Suprapubic skin (tissue), 4 donors: ENCODE data around the gene CFAP45. TPM values are rescaled to one million over a fixed set of nuclear protein-coding genes. Genes with fewer than 3 reads are reported as not detected.
A peak's percentile ranks its signal among the peaks of the same experiment; 100 is the strongest.

Experiments
- DNase-seq, 2 donors: peaks; one replicate each; pipeline ENCODE4 v3.0.0-alpha.2; 2019; ENCODE audit warnings: low spot score in 2 of 2
- H3K27ac ChIP-seq: fragments of 200-600 bp; sonication (generic); one replicate; pipeline ENCODE4 v1.5.1; 2019
- H3K27me3 ChIP-seq: fragments of 200-600 bp; sonication (generic); one replicate; pipeline ENCODE4 v1.5.1; 2019
- H3K36me3 ChIP-seq: fragments of 200-600 bp; sonication (generic); one replicate; pipeline ENCODE4 v1.5.1; 2019
- H3K4me1 ChIP-seq: fragments of 200-600 bp; sonication (generic); one replicate; pipeline ENCODE4 v1.5.1; 2019
- H3K4me3 ChIP-seq: fragments of 200-600 bp; sonication (generic); one replicate; pipeline ENCODE4 v1.5.1; 2019; ENCODE audit warnings: mild to moderate bottlenecking
- H3K9me3 ChIP-seq: fragments of 200-600 bp; sonication (generic); one replicate; pipeline ENCODE4 v1.5.1; 2019
- CTCF ChIP-seq, 2 donors: fragments of 200-600 bp in 1 of 2; fragments of 450-650 bp in 1 of 2; sonication (generic) in 1 of 2; IDR thresholded peaks; one replicate each; pipeline ENCODE4 v1.5.1; 2016 to 2019; ENCODE audit warnings: antibody characterized with exemption in 2 of 2, mild to moderate bottlenecking in 1 of 2, moderate library complexity in 1 of 2
- EP300 ChIP-seq: sonication (generic); formaldehyde crosslinking; IDR thresholded peaks from one replicate; pipeline ENCODE4 v1.6.1; 2017; ENCODE audit warnings: antibody characterized with exemption
- POLR2A ChIP-seq, 2 donors: fragments of 450-650 bp; IDR thresholded peaks; one replicate each; pipeline ENCODE4 v1.6.1; 2017; ENCODE audit warnings: antibody characterized with exemption in 2 of 2, mild to moderate bottlenecking in 2 of 2, moderate library complexity in 2 of 2
- POLR2AphosphoS5 ChIP-seq, 3 donors: sonication (generic); formaldehyde crosslinking; IDR thresholded peaks; one replicate each; pipeline ENCODE4 v1.6.1; 2017; ENCODE audit warnings: antibody characterized with exemption in 3 of 3
- WGBS: methylation state at CpG from one replicate; pipeline ENCODE4 v1.1.5; 2018; 5-methylcytosine and 5-hydroxymethylcytosine counted together
- total RNA-seq, 4 donors: library from RNA; depleted of rRNA; stranded (reverse); fragments of >200 nt; gene quantifications; one replicate each; pipeline ENCODE4 v1.1.0, GENCODE V29; 2016

Gene CFAP45
- total RNA-seq, 4 donors from 2014 or later: 0.78 to 2.1 (median 1.6) TPM

- Histone ChIP-seq H3K27ac (peak overlapping the region; percentile 94), H3K4me1 (peaks cover 61% of the 10 kb centered on the region), H3K9me3 (no peaks in the 10 kb centered on the region), H3K27me3 (no peaks in the 10 kb centered on the region), H3K36me3 (peaks cover 17% of the 10 kb centered on the region), H3K4me3 (peak overlapping the region; percentile 63)
- 0% methylated on average over 10 of the region's 31 CpGs for WGBS
- peak; percentile 42 to 78 for TF ChIP-seq POLR2A (IDR thresholded peaks at IDR 0.05)
- TF ChIP-seq EP300: no peak
- no peak for TF ChIP-seq CTCF (IDR thresholded peaks at IDR 0.05)
- peak in 2 of 3 donors; percentile 60 to 89 for TF ChIP-seq POLR2AphosphoS5 (IDR thresholded peaks at IDR 0.05)
- DNase-seq: peak; percentile 96
Measured at GRCh38 chr1:159924025-159924790, 24.2 kb upstream of the CFAP45 start.

GRCh38 chr1:159923203-159924024 lies 23.4 kb upstream of the CFAP45 start:
- WGBS: 0% methylated on average over 20 of the region's 20 CpGs
- peak overlapping the region; percentile 63 for H3K4me3 ChIP-seq
- peak; percentile 95 to 96 for DNase-seq
- peaks cover 25% of the 10 kb centered on the region for H3K36me3 ChIP-seq
- TF ChIP-seq EP300 (no peak), POLR2AphosphoS5 (IDR thresholded peaks at IDR 0.05) (peak; percentile 39 to 80 (median 64)), POLR2A (IDR thresholded peaks at IDR 0.05) (peak in 1 of 2 donors; percentile 79)
- H3K27ac ChIP-seq: peak overlapping the region; percentile 94
- no peaks in the 10 kb centered on the region for H3K9me3 ChIP-seq
- H3K4me1 ChIP-seq: peaks cover 64% of the 10 kb centered on the region
- H3K27me3 ChIP-seq: no peaks in the 10 kb centered on the region

- Histone ChIP-seq H3K4me1 (peaks cover 68% of the 10 kb centered on the region), H3K27me3 (no peaks in the 10 kb centered on the region), H3K4me3 (peak overlapping the region; percentile 63), H3K9me3 (no peaks in the 10 kb centered on the region), H3K27ac (peak overlapping the region; percentile 94), H3K36me3 (peaks cover 32% of the 10 kb centered on the region)
- 54% methylated on average over 3 of the region's 8 CpGs for WGBS
- DNase-seq: peak in 1 of 2 donors; percentile 89
- no peak for TF ChIP-seq POLR2A (IDR thresholded peaks at IDR 0.05)
- TF ChIP-seq EP300: no peak
- TF ChIP-seq CTCF (IDR thresholded peaks at IDR 0.05): no peak
- TF ChIP-seq POLR2AphosphoS5 (IDR thresholded peaks at IDR 0.05): no peak
Measured at GRCh38 chr1:159922511-159923202, 22.7 kb upstream of the CFAP45 start.

GRCh38 chr1:159921700-159922504 lies 21.9 kb upstream of the CFAP45 start:
- peak in 1 of 2 donors; percentile 74 for DNase-seq
- peaks cover 35% of the 10 kb centered on the region for H3K36me3 ChIP-seq
- peak overlapping the region; percentile 63 for H3K4me3 ChIP-seq
- no peaks in the 10 kb centered on the region for H3K9me3 ChIP-seq
- peak overlapping the region; percentile 94 for H3K27ac ChIP-seq
- TF ChIP-seq CTCF (IDR thresholded peaks at IDR 0.05) (no peak), EP300 (no peak), POLR2A (IDR thresholded peaks at IDR 0.05) (no peak), POLR2AphosphoS5 (IDR thresholded peaks at IDR 0.05) (no peak)
- 32% methylated on average over 17 of the region's 18 CpGs for WGBS
- H3K27me3 ChIP-seq: no peaks in the 10 kb centered on the region
- H3K4me1 ChIP-seq: peaks cover 76% of the 10 kb centered on the region

DNA sequence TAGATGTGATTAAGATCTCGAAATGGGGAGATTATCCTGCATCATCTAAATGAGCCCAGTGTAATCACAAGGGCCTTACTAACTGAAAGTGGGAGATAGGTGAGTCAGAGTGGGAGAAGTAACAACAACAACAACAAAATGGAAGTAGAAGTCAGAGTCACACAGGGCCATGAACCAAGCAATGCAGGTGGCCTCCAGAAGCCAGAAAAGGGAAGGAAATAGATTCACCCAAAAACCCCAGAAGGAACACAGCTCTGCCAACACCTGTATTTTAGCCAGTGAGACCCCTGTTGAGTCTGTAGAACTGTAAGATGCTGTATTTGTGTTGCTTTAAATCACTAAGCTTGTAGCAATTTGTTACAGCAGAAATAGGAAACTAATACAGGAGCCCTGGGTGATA lies 21.3 kb upstream of the CFAP45 start:
- peaks cover 82% of the 10 kb centered on the region for H3K4me1 ChIP-seq
- H3K9me3 ChIP-seq: no peaks in the 10 kb centered on the region
- H3K27me3 ChIP-seq: no peaks in the 10 kb centered on the region
- WGBS: 38% methylated on average over 1 of the region's 1 CpG
- peak overlapping the region; percentile 63 for H3K4me3 ChIP-seq
- DNase-seq: no peak
- peaks cover 35% of the 10 kb centered on the region for H3K36me3 ChIP-seq
- TF ChIP-seq CTCF (IDR thresholded peaks at IDR 0.05) (no peak), POLR2A (IDR thresholded peaks at IDR 0.05) (no peak), EP300 (no peak), POLR2AphosphoS5 (IDR thresholded peaks at IDR 0.05) (no peak)
- peak overlapping the region; percentile 94 for H3K27ac ChIP-seq
